A673 (cell line): ENCODE data around the gene GSTA3. TPM values are rescaled to one million over a fixed set of nuclear protein-coding genes. Genes with fewer than 3 reads are reported as not detected.
"Not testable (repeated sequence)": the region's sequence is repeated elsewhere in the genome, so short reads cannot be mapped to it uniquely, and the experiment has no call there.

Experiments used
- BruUV-seq: library from RNA; stranded (reverse); fragments of 400-500 nt; replicated peaks from 2 replicates; lab custom pipeline; 2021; lab: Mats Ljungman, UMichigan
- CTCF ChIA-PET: fragments of 300-600 bp; sonication (Branson Sonifier 250); formaldehyde crosslinking; loops from one replicate; lab custom pipeline; 2022; ENCODE audit warnings: antibody characterized with exemption; lab: Charles Lee
- POLR2A ChIA-PET: fragments of 300-600 bp; sonication (Branson Sonifier 250); formaldehyde crosslinking; loops from one replicate; lab custom pipeline; 2022; ENCODE audit warnings: antibody characterized with exemption; ENCODE audit not compliant: low non-redundant PET; lab: Charles Lee
- DNase-seq: peaks from one replicate; pipeline ENCODE4 v3.0.0-alpha.2; 2015; ENCODE audit warnings: low spot score
- H3K27ac ChIP-seq: fragments of 200-600 bp; sonication (generic); 2 replicates; pipeline ENCODE4 v1.5.1; 2016; ENCODE audit warnings: mixed run types, low read depth, mild to moderate bottlenecking, mixed read lengths, antibody characterized with exemption, low read length; ENCODE audit not compliant: poor library complexity, severe bottlenecking
- H3K27me3 ChIP-seq: fragments of 200-600 bp; sonication (generic); replicated peaks from 2 replicates; pipeline ENCODE4 v1.6.1; 2017; ENCODE audit warnings: mixed run types, low read depth, mild to moderate bottlenecking, mixed read lengths, antibody characterized with exemption, low read length; ENCODE audit not compliant: insufficient read depth, poor library complexity
- H3K36me3 ChIP-seq: fragments of 200-600 bp; sonication (generic); 2 replicates; pipeline ENCODE4 v1.6.1; 2016; ENCODE audit warnings: mixed run types, mild to moderate bottlenecking, mixed read lengths, antibody characterized with exemption, low read length; ENCODE audit not compliant: insufficient read depth, poor library complexity, severe bottlenecking
- H3K4me1 ChIP-seq: fragments of 200-600 bp; sonication (generic); 2 replicates; pipeline ENCODE4 v1.6.1; 2017; ENCODE audit warnings: mixed run types, mild to moderate bottlenecking, mixed read lengths, antibody characterized with exemption, low read length; ENCODE audit not compliant: insufficient read depth, poor library complexity, severe bottlenecking
- H3K4me3 ChIP-seq: fragments of 200-600 bp; sonication (generic); 2 replicates; pipeline ENCODE4 v1.5.1; 2016; ENCODE audit warnings: low read depth, mixed run types, mild to moderate bottlenecking, mixed read lengths, low read length; ENCODE audit not compliant: poor library complexity, severe bottlenecking
- H3K9me3 ChIP-seq: fragments of 200-600 bp; sonication (generic); 2 replicates; pipeline ENCODE4 v1.6.1; 2016; ENCODE audit warnings: mixed run types, low read depth, mild to moderate bottlenecking, mixed read lengths, antibody characterized with exemption, low read length; ENCODE audit not compliant: poor library complexity, severe bottlenecking
- CTCF ChIP-seq: fragments of 300-800, 200-600 bp; sonication (generic); conservative IDR thresholded peaks from 2 replicates; pipeline ENCODE4 v1.5.1; 2017; ENCODE audit warnings: low read depth, mild to moderate bottlenecking, antibody characterized with exemption, low read length, moderate library complexity, mixed read lengths
- EZH2 ChIP-seq: fragments of 200-600 bp; sonication (generic); IDR thresholded peaks from 2 replicates; pipeline ENCODE4 v1.6.1; 2017; ENCODE audit warnings: borderline replicate concordance, low read depth, mild to moderate bottlenecking, mixed read lengths, antibody characterized with exemption, low read length; ENCODE audit not compliant: poor library complexity, severe bottlenecking
- intact Hi-C: fragments of 100-400 bp; cut with micrococcal nuclease; formaldehyde crosslinking; loops from one replicate; pipeline ENCODE4 v1.10.0; 2022; ENCODE audit not compliant: unreplicated experiment
- total RNA-seq: library from RNA; stranded (reverse); gene quantifications from 2 replicates; pipeline ENCODE4 v1.2.3, GENCODE V29; 2021

GSTA3 gene
- total RNA-seq, 1 experiment from 2014 or later, result not detected

DNA sequence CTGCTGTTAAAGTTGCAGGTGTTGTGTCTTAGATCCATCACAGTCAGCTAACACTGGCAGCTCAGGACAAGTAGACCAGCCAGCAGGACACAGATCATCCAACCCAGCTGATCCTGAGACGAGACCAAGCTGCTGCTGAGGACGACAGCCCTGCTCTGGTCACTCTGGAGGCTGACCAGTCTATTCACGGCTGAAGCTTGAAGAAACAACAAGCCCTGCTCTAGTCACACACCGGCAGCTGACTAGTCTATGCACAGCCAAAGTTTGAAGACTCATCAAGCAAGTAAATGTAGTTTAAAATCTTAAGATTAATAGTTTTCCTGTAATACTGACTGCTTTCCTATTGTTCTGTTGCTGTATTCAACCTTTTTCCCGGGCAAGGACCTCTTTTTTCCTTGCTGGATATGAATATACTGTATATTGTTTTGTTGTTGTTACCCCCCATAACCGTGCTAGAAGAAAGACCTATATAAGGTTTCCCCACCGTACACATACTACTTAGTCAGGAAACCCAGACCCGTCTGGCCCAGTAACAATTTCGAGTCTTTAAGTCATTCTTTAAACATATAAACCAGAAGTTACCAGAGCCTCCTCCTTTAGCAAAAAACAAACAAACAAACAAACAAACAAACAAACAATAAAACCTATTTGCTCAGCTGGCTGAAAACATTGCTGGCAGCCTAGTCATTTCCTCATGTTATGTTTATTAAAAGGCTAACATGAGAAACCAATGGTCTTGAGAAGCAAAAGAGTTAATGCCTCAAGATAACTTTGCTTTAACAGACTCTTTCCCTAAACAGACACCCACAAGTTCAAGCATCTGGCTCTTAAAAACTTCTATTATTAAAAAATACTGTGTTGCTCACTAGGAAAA, 16.7 kb upstream of the GSTA3 start:
- no peak for DNase-seq
- Histone ChIP-seq H3K4me1 (no peaks in the 10 kb centered on the region), H3K27me3 (no peaks in the 10 kb centered on the region), H3K9me3 (no peaks in the 10 kb centered on the region), H3K4me3 (no peak overlapping the region), H3K27ac (no peak overlapping the region), H3K36me3 (no peaks in the 10 kb centered on the region)
- intact Hi-C loops, result no loop called here
- TF ChIP-seq EZH2 (no peak), CTCF (no peak)
- CTCF ChIA-PET, result no interaction called here
- no TSS peak for BruUV-seq
- POLR2A ChIA-PET, result no interaction called here

- ChIA-PET CTCF (interaction anchor here (0.6 kb wide), 1 partner anchor 805 kb away, joined by 6 read pairs; no protein-coding TSS in a partner anchor), POLR2A (no interaction called here)
- H3K36me3 ChIP-seq, result no peaks in the 10 kb centered on the region
- H3K9me3 ChIP-seq, result no peaks in the 10 kb centered on the region
- H3K27me3 ChIP-seq, result no peaks in the 10 kb centered on the region
- H3K4me3 ChIP-seq, result no peak overlapping the region
- no peak for TF ChIP-seq CTCF
- no peak for TF ChIP-seq EZH2
- no peaks in the 10 kb centered on the region for H3K4me1 ChIP-seq
- no peak overlapping the region for H3K27ac ChIP-seq
- intact Hi-C loops, result no loop called here
- no peak for DNase-seq
- BruUV-seq, result no TSS peak
These were observed 15.5 kb upstream of the GSTA3 start for GRCh38 chr6:52925042-52925441.

DNA sequence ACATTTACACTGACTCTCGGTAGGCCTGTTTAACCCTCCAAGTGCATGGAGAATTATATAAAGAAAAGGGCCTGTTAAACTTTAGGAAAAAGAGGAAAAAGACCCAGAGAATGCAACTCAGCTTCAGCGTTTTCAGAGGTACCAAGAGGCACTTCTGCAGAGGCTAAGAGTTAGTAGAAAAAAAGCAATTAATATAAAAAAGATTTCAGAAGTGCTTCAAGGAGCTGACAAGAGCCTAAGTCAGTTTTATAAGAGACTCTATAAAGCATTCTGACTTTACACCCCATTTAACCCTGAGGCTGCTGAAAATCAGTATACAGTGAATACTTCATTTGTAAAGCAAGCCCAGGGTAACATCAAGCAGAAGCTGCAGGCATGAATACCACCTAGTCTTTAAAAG, 14.2 kb upstream of the GSTA3 start:
- CTCF ChIA-PET, POLR2A ChIA-PET: not testable (repeated sequence)

More for the DNA sequence above, 14.2 kb upstream of the GSTA3 start:
- DNase-seq, H3K36me3 ChIP-seq, BruUV-seq, intact Hi-C loops, H3K4me3 ChIP-seq, H3K4me1 ChIP-seq, H3K9me3 ChIP-seq, H3K27ac ChIP-seq, H3K27me3 ChIP-seq: not testable (repeated sequence)
